HG03457 (cell line): Measurements from ENCODE around the gene ATG3.
A peak's percentile ranks its signal among the peaks of the same experiment; 100 is the strongest.
"Not testable (repeated sequence)": the region's sequence is repeated elsewhere in the genome, so short reads cannot be mapped to it uniquely, and the experiment has no call there.

Experiments
- ATAC-seq: cut with Tn5 transposase; IDR thresholded peaks from one replicate; pipeline ENCODE4 v1.9.1; 2021; ENCODE audit warnings: moderate number of reproducible peaks; ENCODE audit not compliant: unreplicated experiment

Gene ATG3

GRCh38 chr3:112503304-112503972 lies 58.3 kb downstream of the ATG3 start:
- ATAC-seq: no peak

- no peak for ATAC-seq
These were observed 61.1 kb downstream of the ATG3 start for GRCh38 chr3:112500621-112501020.

- ATAC-seq: peak; percentile 50
These were observed 62.6 kb downstream of the ATG3 start, which contains the start of gene BTLA for GRCh38 chr3:112498914-112499711. Gene BTLA (minus strand): TSS chr3:112499472. CDS start chr3:112499358, 114 bp downstream.

- no peak for ATAC-seq
These were observed 63.7 kb downstream of the ATG3 start for GRCh38 chr3:112497897-112498548.

GRCh38 chr3:112496366-112497067 lies 65.2 kb downstream of the ATG3 start:
- ATAC-seq: no peak

GRCh38 chr3:112494448-112494767 lies 67.4 kb downstream of the ATG3 start:
- not testable (repeated sequence) for ATAC-seq

- no peak for ATAC-seq
These were observed 69.6 kb downstream of the ATG3 start for GRCh38 chr3:112492124-112492523.

- no peak for ATAC-seq
These were observed 70.4 kb downstream of the ATG3 start for GRCh38 chr3:112491373-112491772.

GRCh38 chr3:112489674-112490479 lies 71.9 kb downstream of the ATG3 start:
- ATAC-seq: peak; percentile 52

GRCh38 chr3:112486811-112487505 lies 74.8 kb downstream of the ATG3 start:
- no peak for ATAC-seq

GRCh38 chr3:112484352-112484751 lies 77.4 kb downstream of the ATG3 start:
- no peak for ATAC-seq

GRCh38 chr3:112482675-112483074 lies 79.1 kb downstream of the ATG3 start:
- ATAC-seq: no peak
